GM21423 (cell line): ENCODE measurements around the gene SUSD3.
"Not testable (repeated sequence)": the region's sequence is repeated elsewhere in the genome, so short reads cannot be mapped to it uniquely, and the experiment has no call there.

Source experiments
- ATAC-seq: cut with Tn5 transposase; IDR thresholded peaks from one replicate; pipeline ENCODE4 v1.9.1; 2021; ENCODE audit warnings: mild to moderate bottlenecking, moderate library complexity; ENCODE audit not compliant: unreplicated experiment

SUSD3 gene

GRCh38 chr9:93091453-93092081, 33.1 kb downstream of the SUSD3 start:
- ATAC-seq = no peak

- ATAC-seq = no peak
Observed at GRCh38 chr9:93092251-93092991, 33.9 kb downstream of the SUSD3 start.

- no peak for ATAC-seq
Observed at GRCh38 chr9:93093127-93093876, 34.8 kb downstream of the SUSD3 start.

GRCh38 chr9:93093877-93094657, 35.6 kb downstream of the SUSD3 start:
- no peak for ATAC-seq

GRCh38 chr9:93094658-93095204, 36.2 kb downstream of the SUSD3 start:
- no peak for ATAC-seq

GRCh38 chr9:93095205-93096130, 37.0 kb downstream of the SUSD3 start:
- peak; percentile 56 for ATAC-seq

- ATAC-seq = peak; percentile 9
Observed at GRCh38 chr9:93096131-93096802, 37.8 kb downstream of the SUSD3 start, which contains the start of gene CARD19. Gene CARD19 (plus strand): TSS chr9:93096217. CDS start chr9:93096346, 129 bp downstream.

GRCh38 chr9:93096811-93097382, 38.4 kb downstream of the SUSD3 start:
- no peak for ATAC-seq

GRCh38 chr9:93097511-93098201, 39.2 kb downstream of the SUSD3 start:
- ATAC-seq = no peak

- ATAC-seq = no peak
Observed at GRCh38 chr9:93098236-93098946, 39.9 kb downstream of the SUSD3 start.

GRCh38 chr9:93099551-93100275, 41.2 kb downstream of the SUSD3 start:
- ATAC-seq = no peak

GRCh38 chr9:93100276-93100636, 41.8 kb downstream of the SUSD3 start:
- ATAC-seq = no peak

- ATAC-seq = not testable (repeated sequence)
Observed at GRCh38 chr9:93101086-93101485, 42.6 kb downstream of the SUSD3 start.

- ATAC-seq = no peak
Observed at GRCh38 chr9:93105620-93106019, 47.1 kb downstream of the SUSD3 start.

- ATAC-seq = no peak
Observed at GRCh38 chr9:93107151-93107824, 48.8 kb downstream of the SUSD3 start.

- no peak for ATAC-seq
Observed at GRCh38 chr9:93107825-93108161, 49.3 kb downstream of the SUSD3 start.
